AG10803 (cell line): Measurements from ENCODE around the gene CDCP2.

Experiments used
- DNase-seq: peaks from one replicate; pipeline ENCODE4 v3.0.0; 2010; ENCODE audit warnings: low read depth
- H3K4me3 ChIP-seq: 2 replicates; pipeline ENCODE4 v1.5.1; 2011; ENCODE audit warnings: mild to moderate bottlenecking, low read length, control low read depth
- TF ChIP-seq, protein P1 (sequence below): conservative IDR thresholded peaks from 2 replicates; pipeline ENCODE4 v1.5.1; 2011; ENCODE audit warnings: mild to moderate bottlenecking, low read length, control low read depth, inconsistent platforms

CDCP2 gene

DNA sequence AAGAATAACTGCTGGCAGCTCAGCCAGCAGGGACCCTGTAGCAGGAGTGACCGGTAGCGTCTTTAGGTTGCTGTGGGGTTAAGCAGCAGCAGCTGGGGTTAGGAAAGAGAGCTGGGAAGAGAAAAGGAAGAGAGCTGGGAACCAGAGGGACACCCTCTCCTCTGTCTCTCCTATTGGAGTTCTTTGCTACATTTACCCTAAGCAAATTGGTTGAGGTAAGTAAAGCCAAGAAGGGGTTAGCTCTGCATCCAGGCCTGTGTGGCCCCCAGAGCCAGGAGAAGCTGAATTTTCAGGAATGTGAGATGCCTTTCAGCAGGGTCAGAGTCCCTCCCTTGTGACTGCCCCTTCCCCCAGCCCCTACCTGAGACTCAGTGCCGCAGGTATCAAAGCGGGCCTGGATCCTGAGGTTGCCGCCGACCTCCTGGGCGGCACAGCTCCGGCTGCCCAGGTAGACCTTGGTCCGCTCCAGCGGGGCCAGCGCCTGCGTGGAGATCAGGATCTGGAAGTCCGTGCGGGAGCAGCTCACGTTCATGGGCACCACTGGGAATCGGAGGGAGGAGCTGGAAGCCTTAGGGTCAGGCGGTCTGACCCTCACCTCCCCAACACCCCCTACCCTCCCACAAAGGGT is 16.4 kb downstream of the CDCP2 start:
- DNase-seq: no peak
- TF ChIP-seq, protein P1, sequence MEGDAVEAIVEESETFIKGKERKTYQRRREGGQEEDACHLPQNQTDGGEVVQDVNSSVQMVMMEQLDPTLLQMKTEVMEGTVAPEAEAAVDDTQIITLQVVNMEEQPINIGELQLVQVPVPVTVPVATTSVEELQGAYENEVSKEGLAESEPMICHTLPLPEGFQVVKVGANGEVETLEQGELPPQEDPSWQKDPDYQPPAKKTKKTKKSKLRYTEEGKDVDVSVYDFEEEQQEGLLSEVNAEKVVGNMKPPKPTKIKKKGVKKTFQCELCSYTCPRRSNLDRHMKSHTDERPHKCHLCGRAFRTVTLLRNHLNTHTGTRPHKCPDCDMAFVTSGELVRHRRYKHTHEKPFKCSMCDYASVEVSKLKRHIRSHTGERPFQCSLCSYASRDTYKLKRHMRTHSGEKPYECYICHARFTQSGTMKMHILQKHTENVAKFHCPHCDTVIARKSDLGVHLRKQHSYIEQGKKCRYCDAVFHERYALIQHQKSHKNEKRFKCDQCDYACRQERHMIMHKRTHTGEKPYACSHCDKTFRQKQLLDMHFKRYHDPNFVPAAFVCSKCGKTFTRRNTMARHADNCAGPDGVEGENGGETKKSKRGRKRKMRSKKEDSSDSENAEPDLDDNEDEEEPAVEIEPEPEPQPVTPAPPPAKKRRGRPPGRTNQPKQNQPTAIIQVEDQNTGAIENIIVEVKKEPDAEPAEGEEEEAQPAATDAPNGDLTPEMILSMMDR: no peak
- H3K4me3 ChIP-seq: no peak overlapping the region

DNA sequence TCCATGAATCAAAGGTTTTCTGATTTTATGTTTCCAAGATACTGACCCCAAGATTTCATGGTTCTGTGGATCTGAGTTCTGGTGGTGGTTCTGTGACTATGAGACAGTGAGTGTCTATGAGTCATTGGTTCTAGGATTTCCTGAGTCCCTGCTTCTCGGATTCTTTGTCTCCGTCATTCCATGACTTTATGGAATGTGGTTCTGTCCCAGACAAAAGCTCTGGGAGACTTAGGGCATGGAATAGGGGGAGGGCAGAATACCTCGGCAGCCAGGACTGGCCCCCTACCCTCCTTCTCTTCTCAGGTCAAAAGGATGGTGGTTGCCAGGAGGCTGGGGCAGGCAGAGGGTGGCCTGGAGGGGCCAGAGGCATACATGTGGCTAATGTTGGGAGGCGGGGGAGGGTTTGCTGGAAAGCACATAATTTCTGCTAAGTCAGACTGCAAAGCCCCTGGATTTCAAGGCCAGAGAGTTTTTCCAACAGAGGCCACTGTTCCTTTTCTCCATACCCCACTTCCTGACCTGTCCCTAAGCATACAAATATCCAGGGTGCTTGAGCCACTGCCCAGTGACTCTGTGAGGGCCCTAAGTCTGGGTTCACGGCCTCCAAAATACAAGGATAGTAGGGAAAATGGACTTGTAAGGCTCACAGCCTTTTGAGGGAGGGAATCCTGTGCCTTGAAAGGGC is 17.2 kb downstream of the CDCP2 start:
- DNase-seq: peak; percentile 17
- TF ChIP-seq, protein P1: no peak
- H3K4me3 ChIP-seq: no peak overlapping the region

DNA sequence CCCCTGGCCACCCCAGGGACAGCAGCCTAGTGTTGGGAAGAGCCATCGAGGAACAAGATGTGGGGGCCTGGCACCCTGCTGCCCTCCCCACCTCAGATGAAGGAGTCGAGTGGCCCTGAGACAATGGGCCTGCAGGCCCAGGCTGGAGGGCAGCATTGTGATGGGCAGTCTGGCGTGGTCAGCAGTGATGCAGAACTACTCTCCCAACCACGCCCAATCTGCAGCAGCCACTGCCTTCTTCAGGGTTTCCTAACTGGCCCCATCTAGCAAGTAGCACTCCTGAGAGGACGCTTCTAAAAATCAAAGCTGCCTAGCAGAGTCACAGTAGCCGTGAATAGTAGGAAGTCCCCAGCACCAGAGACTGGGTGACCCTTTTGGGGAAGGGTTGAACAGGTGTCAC is 18.5 kb downstream of the CDCP2 start:
- TF ChIP-seq, protein P1: no peak
- H3K4me3 ChIP-seq: no peak overlapping the region
- no peak for DNase-seq

DNA sequence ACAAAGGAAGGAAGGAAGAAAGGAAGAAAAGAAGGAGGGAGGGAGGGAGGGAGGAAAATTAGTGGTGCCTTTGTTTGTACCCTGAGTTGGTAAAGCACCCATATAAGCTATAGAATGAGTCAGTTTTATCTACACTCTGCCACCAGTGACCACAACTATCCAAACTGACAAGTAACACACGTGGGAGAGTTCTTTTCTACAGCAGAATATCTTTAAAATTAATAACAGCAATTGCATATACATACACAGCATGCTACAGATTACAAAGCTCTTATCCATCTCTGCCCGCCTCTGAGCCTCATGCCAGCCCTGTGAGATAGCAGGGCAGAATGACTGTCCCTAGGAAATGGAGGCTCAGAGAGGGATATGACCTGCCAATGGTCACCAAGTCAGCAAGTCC is 20.3 kb downstream of the CDCP2 start:
- DNase-seq: no peak
- TF ChIP-seq, protein P1: no peak
- no peak overlapping the region for H3K4me3 ChIP-seq

DNA sequence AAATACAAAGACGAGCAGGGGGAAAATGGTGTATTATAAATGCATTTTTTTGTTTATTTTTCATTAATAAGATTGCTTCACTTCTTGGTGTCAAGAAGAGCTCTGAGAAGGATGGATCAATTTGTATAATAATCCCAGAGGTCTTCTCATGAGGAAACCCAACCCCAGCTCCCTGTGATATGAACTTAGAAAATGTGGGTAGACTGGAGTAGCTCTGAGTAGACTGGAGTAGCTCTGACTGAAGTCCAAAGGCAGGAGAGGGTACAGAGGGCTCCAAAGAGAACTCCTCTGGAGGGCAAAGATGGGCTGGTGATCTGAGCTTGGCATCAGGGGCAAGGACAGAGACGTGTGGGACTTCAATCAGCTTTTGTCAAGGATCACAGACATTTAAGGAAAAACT is 21.4 kb downstream of the CDCP2 start:
- H3K4me3 ChIP-seq: no peak overlapping the region
- DNase-seq: no peak
- TF ChIP-seq, protein P1: no peak

DNA sequence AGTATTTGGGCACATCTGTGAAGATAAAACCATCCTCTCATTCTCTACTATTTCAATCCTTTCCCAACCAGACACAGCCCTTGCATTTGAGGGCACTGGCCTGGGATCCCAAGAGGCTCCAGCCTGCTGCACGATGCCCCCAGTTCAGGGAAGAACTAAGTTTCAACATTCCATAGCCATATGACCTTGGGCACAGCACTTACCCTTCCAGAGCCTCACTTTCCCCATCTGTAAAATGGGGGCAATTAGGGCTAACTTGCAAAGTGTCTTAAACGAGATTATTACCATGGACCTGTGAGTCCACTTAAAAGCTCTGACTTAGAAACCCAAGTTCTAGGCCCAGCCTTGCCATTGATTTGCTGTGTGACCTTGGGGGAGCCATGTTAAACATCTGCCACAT is 22.9 kb downstream of the CDCP2 start:
- no peak overlapping the region for H3K4me3 ChIP-seq
- TF ChIP-seq, protein P1: no peak
- DNase-seq: no peak

DNA sequence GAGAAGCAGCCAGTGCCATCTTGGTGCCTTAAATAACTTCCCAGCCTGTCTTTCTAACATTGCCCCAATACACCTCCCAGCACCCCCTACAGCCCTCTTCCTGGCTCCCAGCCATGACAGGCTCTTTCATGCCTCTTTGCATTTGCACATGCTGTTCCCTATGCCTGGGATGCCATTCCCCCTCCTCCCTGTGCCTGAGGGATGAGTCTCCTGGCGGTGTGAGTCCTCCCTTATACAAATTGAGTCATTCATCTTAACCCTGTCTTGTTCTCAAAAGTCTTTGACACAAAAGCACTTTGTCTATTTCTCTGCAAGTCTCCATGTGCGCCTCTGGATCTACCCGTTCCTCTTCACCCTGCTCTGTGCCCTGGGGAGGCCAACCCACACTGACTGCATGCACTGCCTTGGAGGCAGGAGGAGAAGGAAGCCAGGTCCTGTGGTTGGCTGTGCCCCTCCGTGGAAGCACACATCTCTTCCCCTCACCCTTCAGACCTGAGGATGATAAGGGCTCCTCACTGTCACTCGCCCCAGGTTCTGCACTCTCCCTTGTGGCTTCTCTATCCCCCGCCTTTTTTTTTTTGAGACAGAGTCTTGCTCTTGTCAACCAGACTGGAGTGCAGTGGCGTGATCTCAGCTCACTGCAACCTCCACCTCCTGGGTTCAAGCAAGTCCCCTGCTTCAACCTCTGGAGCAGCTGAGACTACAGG is 25.1 kb downstream of the CDCP2 start:
- no peak for DNase-seq
- H3K4me3 ChIP-seq: no peak overlapping the region
- TF ChIP-seq, protein P1: no peak
